PFSK-1 (cell line): Measurements from ENCODE around the gene MYOG.

Experiments
- POLR2AphosphoS5 ChIP-seq: IDR thresholded peaks from 2 replicates; pipeline ENCODE4 v1.6.1; 2012; ENCODE audit warnings: low read depth, mild to moderate bottlenecking, control low read depth, low read length, moderate library complexity
- TF ChIP-seq, protein P1 (sequence below), 2 experiments: IDR thresholded peaks; 2 replicates each; pipeline versions ENCODE4 v1.6.1 to v1.8.0; 2011 to 2012; ENCODE audit warnings: low read depth in 2 of 2, low read length in 2 of 2, control low read depth in 1 of 2, inconsistent platforms in 1 of 2, mild to moderate bottlenecking in 1 of 2, moderate library complexity in 1 of 2; ENCODE audit not compliant: insufficient read depth in 1 of 2

DNA sequence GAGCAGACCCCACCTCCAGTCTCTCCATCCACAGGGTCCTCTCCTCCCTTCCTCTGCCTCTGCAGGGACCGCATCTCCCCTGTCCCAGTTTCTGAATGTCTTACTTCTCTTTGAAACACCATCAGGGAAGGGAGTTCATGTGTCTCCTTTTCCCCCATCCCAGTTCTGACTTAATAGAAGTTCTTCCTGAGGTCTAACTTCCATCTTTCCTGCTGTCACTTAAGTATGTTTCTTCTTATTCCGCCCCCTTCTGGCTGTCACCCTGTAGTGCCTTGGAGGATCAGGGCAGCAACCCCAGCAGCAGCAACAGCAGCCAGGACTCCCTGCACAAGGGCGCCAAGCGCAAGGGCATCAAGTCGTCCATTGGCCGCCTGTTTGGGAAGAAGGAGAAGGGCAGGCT is 29.3 kb downstream of the MYOG start:
- TF ChIP-seq POLR2AphosphoS5, result no peak
- TF ChIP-seq, protein P1, sequence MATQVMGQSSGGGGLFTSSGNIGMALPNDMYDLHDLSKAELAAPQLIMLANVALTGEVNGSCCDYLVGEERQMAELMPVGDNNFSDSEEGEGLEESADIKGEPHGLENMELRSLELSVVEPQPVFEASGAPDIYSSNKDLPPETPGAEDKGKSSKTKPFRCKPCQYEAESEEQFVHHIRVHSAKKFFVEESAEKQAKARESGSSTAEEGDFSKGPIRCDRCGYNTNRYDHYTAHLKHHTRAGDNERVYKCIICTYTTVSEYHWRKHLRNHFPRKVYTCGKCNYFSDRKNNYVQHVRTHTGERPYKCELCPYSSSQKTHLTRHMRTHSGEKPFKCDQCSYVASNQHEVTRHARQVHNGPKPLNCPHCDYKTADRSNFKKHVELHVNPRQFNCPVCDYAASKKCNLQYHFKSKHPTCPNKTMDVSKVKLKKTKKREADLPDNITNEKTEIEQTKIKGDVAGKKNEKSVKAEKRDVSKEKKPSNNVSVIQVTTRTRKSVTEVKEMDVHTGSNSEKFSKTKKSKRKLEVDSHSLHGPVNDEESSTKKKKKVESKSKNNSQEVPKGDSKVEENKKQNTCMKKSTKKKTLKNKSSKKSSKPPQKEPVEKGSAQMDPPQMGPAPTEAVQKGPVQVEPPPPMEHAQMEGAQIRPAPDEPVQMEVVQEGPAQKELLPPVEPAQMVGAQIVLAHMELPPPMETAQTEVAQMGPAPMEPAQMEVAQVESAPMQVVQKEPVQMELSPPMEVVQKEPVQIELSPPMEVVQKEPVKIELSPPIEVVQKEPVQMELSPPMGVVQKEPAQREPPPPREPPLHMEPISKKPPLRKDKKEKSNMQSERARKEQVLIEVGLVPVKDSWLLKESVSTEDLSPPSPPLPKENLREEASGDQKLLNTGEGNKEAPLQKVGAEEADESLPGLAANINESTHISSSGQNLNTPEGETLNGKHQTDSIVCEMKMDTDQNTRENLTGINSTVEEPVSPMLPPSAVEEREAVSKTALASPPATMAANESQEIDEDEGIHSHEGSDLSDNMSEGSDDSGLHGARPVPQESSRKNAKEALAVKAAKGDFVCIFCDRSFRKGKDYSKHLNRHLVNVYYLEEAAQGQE (IDR thresholded peaks at IDR 0.05; ENCODE audit: insufficient read depth in 1 of 2, low read depth in 2 of 2, low read length in 2 of 2), result no peak
